ENCODE results near the gene C16orf95. TPM values are rescaled to one million over a fixed set of nuclear protein-coding genes. Genes with fewer than 3 reads are reported as not detected.

The C16orf95 gene
- polyA plus RNA-seq, 1 donor, result 3.3 TPM

GRCh38 chr16:87359121-87359520 lies 41.9 kb upstream of the C16orf95 start:
- peaks cover 60% of the 10 kb centered on the region for H3K36me3 ChIP-seq (ENCODE audit: control insufficient read depth, insufficient read depth, low read length)
- no peaks in the 10 kb centered on the region for H3K4me1 ChIP-seq (ENCODE audit: control insufficient read depth, insufficient read depth, low read length)
- H3K27me3 ChIP-seq (ENCODE audit: control insufficient read depth, insufficient read depth, low read length), result no peaks in the 10 kb centered on the region
- no peaks in the 10 kb centered on the region for H3K9me3 ChIP-seq (ENCODE audit: control insufficient read depth, low read depth, low read length)
- no peak overlapping the region for H3K4me3 ChIP-seq (ENCODE audit: low read length)
- H3K27ac ChIP-seq (ENCODE audit: low read length), result no peak overlapping the region
- DNase-seq, result no peak
- no CpG with 5 or more reads among the region's 7 CpGs for WGBS (ENCODE audit: insufficient coverage, low lambda C conversion rate)

GRCh38 chr16:87358696-87359095 lies 41.5 kb upstream of the C16orf95 start:
- Histone ChIP-seq H3K27ac (ENCODE audit: low read length) (no peak overlapping the region), H3K9me3 (ENCODE audit: control insufficient read depth, low read depth, low read length) (no peaks in the 10 kb centered on the region), H3K36me3 (ENCODE audit: control insufficient read depth, insufficient read depth, low read length) (peaks cover 60% of the 10 kb centered on the region), H3K27me3 (ENCODE audit: control insufficient read depth, insufficient read depth, low read length) (no peaks in the 10 kb centered on the region), H3K4me1 (ENCODE audit: control insufficient read depth, insufficient read depth, low read length) (no peaks in the 10 kb centered on the region), H3K4me3 (ENCODE audit: low read length) (no peak overlapping the region)
- 100% methylated on average over 1 of the region's 9 CpGs for WGBS (ENCODE audit: insufficient coverage, low lambda C conversion rate)
- DNase-seq, result no peak

- Histone ChIP-seq H3K27me3 (ENCODE audit: control insufficient read depth, insufficient read depth, low read length) (no peaks in the 10 kb centered on the region), H3K9me3 (ENCODE audit: control insufficient read depth, low read depth, low read length) (no peaks in the 10 kb centered on the region), H3K4me1 (ENCODE audit: control insufficient read depth, insufficient read depth, low read length) (no peaks in the 10 kb centered on the region), H3K4me3 (ENCODE audit: low read length) (no peak overlapping the region), H3K27ac (ENCODE audit: low read length) (no peak overlapping the region), H3K36me3 (ENCODE audit: control insufficient read depth, insufficient read depth, low read length) (peaks cover 60% of the 10 kb centered on the region)
- no peak for DNase-seq
- no CpG with 5 or more reads among the region's 17 CpGs for WGBS (ENCODE audit: insufficient coverage, low lambda C conversion rate)
Observed at GRCh38 chr16:87358250-87358649, 41.1 kb upstream of the C16orf95 start.

- H3K4me1 ChIP-seq (ENCODE audit: control insufficient read depth, insufficient read depth, low read length), result no peaks in the 10 kb centered on the region
- WGBS (ENCODE audit: insufficient coverage, low lambda C conversion rate), result no CpG with 5 or more reads among the region's 8 CpGs
- no peak for DNase-seq
- H3K27ac ChIP-seq (ENCODE audit: low read length), result no peak overlapping the region
- no peak overlapping the region for H3K4me3 ChIP-seq (ENCODE audit: low read length)
- peaks cover 56% of the 10 kb centered on the region for H3K36me3 ChIP-seq (ENCODE audit: control insufficient read depth, insufficient read depth, low read length)
- no peaks in the 10 kb centered on the region for H3K27me3 ChIP-seq (ENCODE audit: control insufficient read depth, insufficient read depth, low read length)
- no peaks in the 10 kb centered on the region for H3K9me3 ChIP-seq (ENCODE audit: control insufficient read depth, low read depth, low read length)
Observed at GRCh38 chr16:87356491-87356853, 39.3 kb upstream of the C16orf95 start.

GRCh38 chr16:87353613-87354012 lies 36.4 kb upstream of the C16orf95 start:
- H3K36me3 ChIP-seq (ENCODE audit: control insufficient read depth, insufficient read depth, low read length), result peaks cover 33% of the 10 kb centered on the region
- no peaks in the 10 kb centered on the region for H3K4me1 ChIP-seq (ENCODE audit: control insufficient read depth, insufficient read depth, low read length)
- H3K4me3 ChIP-seq (ENCODE audit: low read length), result no peak overlapping the region
- no peak overlapping the region for H3K27ac ChIP-seq (ENCODE audit: low read length)
- no peaks in the 10 kb centered on the region for H3K27me3 ChIP-seq (ENCODE audit: control insufficient read depth, insufficient read depth, low read length)
- no peaks in the 10 kb centered on the region for H3K9me3 ChIP-seq (ENCODE audit: control insufficient read depth, low read depth, low read length)
- no CpG with 5 or more reads among the region's 17 CpGs for WGBS (ENCODE audit: insufficient coverage, low lambda C conversion rate)
- no peak for DNase-seq

- no peak for DNase-seq
- no peaks in the 10 kb centered on the region for H3K9me3 ChIP-seq (ENCODE audit: control insufficient read depth, low read depth, low read length)
- H3K4me1 ChIP-seq (ENCODE audit: control insufficient read depth, insufficient read depth, low read length), result no peaks in the 10 kb centered on the region
- no peak overlapping the region for H3K4me3 ChIP-seq (ENCODE audit: low read length)
- no peaks in the 10 kb centered on the region for H3K27me3 ChIP-seq (ENCODE audit: control insufficient read depth, insufficient read depth, low read length)
- WGBS (ENCODE audit: insufficient coverage, low lambda C conversion rate), result no CpG with 5 or more reads among the region's 15 CpGs
- H3K36me3 ChIP-seq (ENCODE audit: control insufficient read depth, insufficient read depth, low read length), result peaks cover 32% of the 10 kb centered on the region
- no peak overlapping the region for H3K27ac ChIP-seq (ENCODE audit: low read length)
Observed at GRCh38 chr16:87352818-87353217, 35.6 kb upstream of the C16orf95 start.

GRCh38 chr16:87351320-87351698 lies 34.1 kb upstream of the C16orf95 start:
- H3K27ac ChIP-seq (ENCODE audit: low read length), result no peak overlapping the region
- H3K4me3 ChIP-seq (ENCODE audit: low read length), result no peak overlapping the region
- no peaks in the 10 kb centered on the region for H3K4me1 ChIP-seq (ENCODE audit: control insufficient read depth, insufficient read depth, low read length)
- DNase-seq, result no peak
- H3K36me3 ChIP-seq (ENCODE audit: control insufficient read depth, insufficient read depth, low read length), result peaks cover 31% of the 10 kb centered on the region
- WGBS (ENCODE audit: insufficient coverage, low lambda C conversion rate), result no CpG with 5 or more reads among the region's 9 CpGs
- H3K27me3 ChIP-seq (ENCODE audit: control insufficient read depth, insufficient read depth, low read length), result no peaks in the 10 kb centered on the region
- H3K9me3 ChIP-seq (ENCODE audit: control insufficient read depth, low read depth, low read length), result no peaks in the 10 kb centered on the region

GRCh38 chr16:87350681-87351319 lies 33.6 kb upstream of the C16orf95 start:
- WGBS (ENCODE audit: insufficient coverage, low lambda C conversion rate), result no CpG with 5 or more reads among the region's 23 CpGs
- H3K36me3 ChIP-seq (ENCODE audit: control insufficient read depth, insufficient read depth, low read length), result peaks cover 35% of the 10 kb centered on the region
- DNase-seq, result no peak

GRCh38 chr16:87350031-87350430 lies 32.8 kb upstream of the C16orf95 start:
- Histone ChIP-seq H3K4me3 (ENCODE audit: low read length) (no peak overlapping the region), H3K27me3 (ENCODE audit: control insufficient read depth, insufficient read depth, low read length) (no peaks in the 10 kb centered on the region), H3K9me3 (ENCODE audit: control insufficient read depth, low read depth, low read length) (peaks cover 3% of the 10 kb centered on the region), H3K27ac (ENCODE audit: low read length) (no peak overlapping the region), H3K36me3 (ENCODE audit: control insufficient read depth, insufficient read depth, low read length) (peaks cover 36% of the 10 kb centered on the region), H3K4me1 (ENCODE audit: control insufficient read depth, insufficient read depth, low read length) (no peaks in the 10 kb centered on the region)
- 80% methylated on average over 1 of the region's 8 CpGs for WGBS (ENCODE audit: insufficient coverage, low lambda C conversion rate)
- no peak for DNase-seq

More at GRCh38 chr16:87350681-87351319, 33.6 kb upstream of the C16orf95 start:
- H3K4me1 ChIP-seq (ENCODE audit: control insufficient read depth, insufficient read depth, low read length), result no peaks in the 10 kb centered on the region
- peaks cover 3% of the 10 kb centered on the region for H3K9me3 ChIP-seq (ENCODE audit: control insufficient read depth, low read depth, low read length)
- no peak overlapping the region for H3K27ac ChIP-seq (ENCODE audit: low read length)
- no peak overlapping the region for H3K4me3 ChIP-seq (ENCODE audit: low read length)
- no peaks in the 10 kb centered on the region for H3K27me3 ChIP-seq (ENCODE audit: control insufficient read depth, insufficient read depth, low read length)

GRCh38 chr16:87348616-87349157 lies 31.5 kb upstream of the C16orf95 start:
- Histone ChIP-seq H3K4me3 (ENCODE audit: low read length) (no peak overlapping the region), H3K9me3 (ENCODE audit: control insufficient read depth, low read depth, low read length) (peaks cover 3% of the 10 kb centered on the region), H3K4me1 (ENCODE audit: control insufficient read depth, insufficient read depth, low read length) (no peaks in the 10 kb centered on the region), H3K27me3 (ENCODE audit: control insufficient read depth, insufficient read depth, low read length) (no peaks in the 10 kb centered on the region), H3K36me3 (ENCODE audit: control insufficient read depth, insufficient read depth, low read length) (peaks cover 44% of the 10 kb centered on the region), H3K27ac (ENCODE audit: low read length) (no peak overlapping the region)
- DNase-seq, result no peak
- WGBS (ENCODE audit: insufficient coverage, low lambda C conversion rate), result no CpG with 5 or more reads among the region's 13 CpGs

Measured in large intestine (tissue), 3 donors.